Mammary epithelial cell (primary cell): Measurements from ENCODE around the gene MYO1F.

ENCODE experiments used
- EZH2 ChIP-seq: IDR thresholded peaks from 2 replicates; pipeline ENCODE4 v1.6.1; 2012; ENCODE audit warnings: low read length, inconsistent platforms, borderline replicate concordance
- TF ChIP-seq, protein P1 (sequence below), 2 donors: IDR thresholded peaks in 1 of 2; conservative IDR thresholded peaks in 1 of 2; 2 replicates each; pipeline ENCODE4 v1.5.1; 2011 to 2012; ENCODE audit warnings: inconsistent platforms in 2 of 2, low read length in 2 of 2, mild to moderate bottlenecking in 2 of 2, control low read depth in 1 of 2, low read depth in 1 of 2; ENCODE audit not compliant: insufficient read depth in 1 of 2; ENCODE audit errors: extremely low read depth in 1 of 2

- TF ChIP-seq EZH2: no peak
- TF ChIP-seq, protein P1, sequence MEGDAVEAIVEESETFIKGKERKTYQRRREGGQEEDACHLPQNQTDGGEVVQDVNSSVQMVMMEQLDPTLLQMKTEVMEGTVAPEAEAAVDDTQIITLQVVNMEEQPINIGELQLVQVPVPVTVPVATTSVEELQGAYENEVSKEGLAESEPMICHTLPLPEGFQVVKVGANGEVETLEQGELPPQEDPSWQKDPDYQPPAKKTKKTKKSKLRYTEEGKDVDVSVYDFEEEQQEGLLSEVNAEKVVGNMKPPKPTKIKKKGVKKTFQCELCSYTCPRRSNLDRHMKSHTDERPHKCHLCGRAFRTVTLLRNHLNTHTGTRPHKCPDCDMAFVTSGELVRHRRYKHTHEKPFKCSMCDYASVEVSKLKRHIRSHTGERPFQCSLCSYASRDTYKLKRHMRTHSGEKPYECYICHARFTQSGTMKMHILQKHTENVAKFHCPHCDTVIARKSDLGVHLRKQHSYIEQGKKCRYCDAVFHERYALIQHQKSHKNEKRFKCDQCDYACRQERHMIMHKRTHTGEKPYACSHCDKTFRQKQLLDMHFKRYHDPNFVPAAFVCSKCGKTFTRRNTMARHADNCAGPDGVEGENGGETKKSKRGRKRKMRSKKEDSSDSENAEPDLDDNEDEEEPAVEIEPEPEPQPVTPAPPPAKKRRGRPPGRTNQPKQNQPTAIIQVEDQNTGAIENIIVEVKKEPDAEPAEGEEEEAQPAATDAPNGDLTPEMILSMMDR (conservative IDR thresholded peaks at IDR 0.05 in 1 of 2, IDR thresholded peaks at IDR 0.05 in 1 of 2; ENCODE audit: extremely low read depth in 1 of 2, insufficient read depth in 1 of 2, low read depth in 1 of 2, low read length in 2 of 2): no peak
These were observed 65.6 kb downstream of the MYO1F start for GRCh38 chr19:8511573-8512101.
